NCI-H2196 treated with DMSO at 0.1 percent for 48 hours (cell line): ENCODE data around the gene CCM2.

Experiments
- DNase-seq: peaks from one replicate; lab custom pipeline; 2025; ENCODE audit not compliant: unreplicated experiment; lab: John Stamatoyannopoulos, UW

The CCM2 gene

GRCh38 chr7:45000093-45001032 lies at the start of gene CCM2:
Gene CCM2 (plus strand): TSS chr7:45000201. CDS start chr7:45000334, 133 bp downstream.
- DNase-seq = no peak

- DNase-seq = no peak
Measured at GRCh38 chr7:44953156-44953555, 46.8 kb upstream of the CCM2 start.

DNA sequence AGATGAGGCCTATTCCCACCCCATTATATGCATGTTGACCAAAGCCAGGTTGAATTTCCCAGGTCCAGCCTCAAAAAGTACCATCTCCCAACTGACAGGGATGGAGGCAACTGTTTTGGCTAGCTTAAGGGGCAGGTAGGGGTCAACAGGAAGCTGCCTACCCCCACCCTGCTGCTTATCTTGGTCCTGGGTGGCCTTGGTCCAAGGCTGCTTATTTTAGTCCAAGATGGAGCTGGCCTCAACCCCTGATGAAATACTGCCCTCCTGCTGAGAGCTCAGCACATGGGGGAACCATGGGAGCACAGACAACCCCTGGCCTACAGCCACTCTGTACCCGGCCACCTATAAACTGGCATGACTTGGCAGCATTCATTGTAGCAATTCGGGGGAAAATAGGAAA lies 44.3 kb upstream of the CCM2 start:
- no peak for DNase-seq

- DNase-seq = no peak
Measured at GRCh38 chr7:44956157-44956766, 43.7 kb upstream of the CCM2 start.

- no peak for DNase-seq
Measured at GRCh38 chr7:44958645-44959344, 41.2 kb upstream of the CCM2 start.

- no peak for DNase-seq
Measured at GRCh38 chr7:44959433-44959951, 40.5 kb upstream of the CCM2 start.

GRCh38 chr7:44960011-44960580 lies 39.9 kb upstream of the CCM2 start:
- no peak for DNase-seq

GRCh38 chr7:44961844-44962482 lies 38.0 kb upstream of the CCM2 start:
- no peak for DNase-seq

DNA sequence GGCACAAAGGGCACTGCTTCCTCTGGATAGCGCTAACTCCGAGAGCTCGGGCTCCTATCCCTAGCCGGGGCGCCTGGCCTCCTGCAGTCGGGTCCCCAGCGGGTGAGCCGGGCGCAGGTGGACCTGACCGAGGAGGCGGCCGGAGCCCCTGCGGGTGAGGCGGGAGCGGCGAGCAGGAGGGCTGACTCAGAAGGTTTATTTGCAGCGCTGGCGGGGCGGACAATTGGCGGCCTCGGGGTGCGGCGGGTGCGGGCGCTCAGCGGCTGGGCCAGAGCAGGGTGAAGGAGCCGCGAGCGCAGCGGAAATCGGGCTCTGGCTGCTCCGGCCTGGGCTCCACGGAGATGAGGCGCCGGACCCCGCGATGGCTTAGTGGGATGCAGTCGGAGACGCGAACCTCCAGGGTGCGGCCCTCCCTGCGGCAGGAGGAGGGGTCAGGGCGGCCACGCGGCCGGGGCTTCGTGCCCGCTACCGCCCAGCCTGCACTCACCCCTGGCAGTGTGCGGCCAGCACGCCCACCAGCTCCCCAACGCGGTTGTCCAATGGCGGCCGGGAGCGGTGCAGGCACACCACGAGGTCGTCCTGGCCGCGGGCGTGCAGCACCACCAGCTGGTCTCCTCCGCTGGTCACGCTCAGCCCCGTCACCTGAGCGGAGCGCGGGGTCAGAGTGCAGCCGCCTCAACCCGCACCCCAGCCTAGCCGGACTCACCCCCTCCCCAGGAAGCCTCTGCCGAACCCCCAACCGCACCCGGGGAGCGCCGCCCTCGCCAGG lies 37.3 kb upstream of the CCM2 start:
- DNase-seq = no peak

GRCh38 chr7:44963364-44964290 lies 36.4 kb upstream of the CCM2 start:
- no peak for DNase-seq

DNA sequence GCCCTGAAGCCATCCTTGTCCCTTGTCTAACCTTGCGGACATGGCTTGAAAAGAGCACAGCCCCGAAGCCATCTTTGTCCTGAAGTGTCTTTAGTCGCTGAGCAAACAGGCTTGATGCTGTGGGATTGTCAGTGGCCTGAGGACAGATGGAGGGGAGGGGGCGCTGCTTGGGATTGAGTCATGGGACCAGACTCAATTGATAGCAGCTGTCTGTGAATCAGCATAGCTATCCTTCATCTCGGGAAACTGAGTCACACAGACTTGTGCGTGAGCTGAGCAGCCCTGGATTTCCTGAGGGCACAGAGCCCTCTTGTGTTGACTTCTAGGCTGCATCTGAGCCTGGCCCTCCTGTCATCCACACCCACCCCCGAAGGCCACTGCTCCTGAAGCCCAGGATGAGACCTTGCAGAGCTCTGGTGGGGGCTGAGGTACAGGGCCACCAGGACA lies 35.6 kb upstream of the CCM2 start:
- DNase-seq = no peak

DNA sequence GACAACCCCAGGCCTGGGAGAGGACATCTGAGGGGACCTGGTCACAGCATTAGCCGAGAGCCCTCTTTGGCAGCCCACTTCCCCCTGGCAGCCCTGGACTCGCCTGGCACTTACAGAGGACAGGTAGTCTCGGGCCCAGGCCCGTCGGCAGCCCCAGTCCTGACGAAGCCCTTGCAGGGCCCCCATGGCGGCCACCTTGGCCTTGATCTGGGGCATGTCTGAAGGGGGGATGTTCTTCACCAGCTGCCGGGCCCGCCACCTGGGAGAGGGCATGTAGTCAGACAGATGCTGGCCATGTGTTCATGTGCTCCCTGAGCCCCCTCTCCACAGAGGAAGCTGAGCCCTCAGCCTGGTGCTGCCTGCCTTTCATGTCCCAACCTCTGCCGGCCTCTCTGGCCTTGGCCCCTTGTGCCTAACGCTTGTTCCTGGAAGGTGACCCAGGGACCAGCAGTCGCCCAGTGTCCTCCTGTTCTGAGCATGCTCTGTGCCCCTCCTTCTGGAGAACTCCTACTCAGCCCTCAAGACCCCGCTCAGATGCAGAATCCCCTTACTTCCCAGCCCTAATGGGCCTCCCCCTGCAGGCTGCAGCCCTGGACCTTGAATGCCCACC lies 35.1 kb upstream of the CCM2 start:
- no peak for DNase-seq

- DNase-seq = no peak
Measured at GRCh38 chr7:44965441-44965903, 34.5 kb upstream of the CCM2 start.

GRCh38 chr7:44965937-44966730 lies 33.9 kb upstream of the CCM2 start:
- DNase-seq = no peak

- no peak for DNase-seq
Measured at GRCh38 chr7:44966731-44967538, 33.1 kb upstream of the CCM2 start.

DNA sequence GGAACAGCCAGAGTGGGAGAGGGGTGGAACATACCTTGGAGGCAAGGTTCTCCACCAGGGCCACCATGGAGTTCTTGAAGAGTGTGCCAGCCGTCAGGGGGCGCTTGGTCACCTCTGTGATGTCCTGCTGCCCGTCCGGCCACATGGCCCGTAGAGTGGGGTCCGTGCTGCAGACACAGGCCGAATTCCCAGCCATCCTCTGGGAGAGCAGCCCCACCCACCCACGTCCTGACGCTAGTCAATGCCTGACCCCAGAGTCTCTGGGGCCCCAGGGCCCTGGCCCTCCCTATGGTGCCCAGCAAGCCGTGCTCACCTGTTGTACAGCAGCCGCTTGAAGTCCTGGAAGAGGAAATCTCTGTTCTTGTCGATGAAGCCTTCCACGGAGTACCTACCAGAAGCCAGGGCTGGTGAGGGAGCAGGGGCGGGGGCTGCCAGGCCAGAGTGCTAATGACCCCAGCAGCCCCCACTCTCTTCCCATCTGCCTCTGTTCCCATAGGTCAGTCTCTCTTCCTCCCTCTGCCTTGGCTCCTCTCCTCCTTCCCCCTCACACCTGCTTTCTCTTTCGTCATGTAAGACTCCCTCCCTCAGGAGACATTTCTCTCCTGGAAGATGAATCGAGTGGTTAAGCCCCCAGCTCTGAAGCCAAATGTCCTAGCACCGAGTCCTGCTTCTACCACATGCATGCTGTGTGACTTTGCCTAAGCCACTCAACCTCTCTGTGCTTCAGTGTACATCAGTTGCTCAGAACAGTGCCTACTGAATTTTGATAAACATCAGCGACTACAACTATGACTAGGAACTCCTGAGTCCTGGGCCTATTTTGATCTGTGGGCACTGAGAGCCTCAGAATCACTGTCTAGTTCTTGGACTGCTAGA lies 32.2 kb upstream of the CCM2 start:
- DNase-seq = no peak
